Activated CD8-positive, alpha-beta T cell treated with anti-CD3 and anti-CD28 coated beads for 36 hours (primary cell): ENCODE results near the gene MICAL2. TPM values are rescaled to one million over a fixed set of nuclear protein-coding genes. Genes with fewer than 3 reads are reported as not detected.

ENCODE experiments used
- ATAC-seq: fragments of 200-7000 bp; cut with Tn5 transposase; one replicate; pipeline ENCODE4 v1.10.0; 2021; ENCODE audit warnings: mild to moderate bottlenecking, moderate library complexity
- CTCF ChIA-PET: fragments of 350-600 bp; sonication (Branson Sonifier 250); formaldehyde crosslinking; loops from one replicate; lab custom pipeline; 2021; ENCODE audit warnings: antibody characterized with exemption; lab: Charles Lee
- POLR2A ChIA-PET: fragments of 350-600 bp; sonication (Branson Sonifier 250); formaldehyde crosslinking; loops from one replicate; lab custom pipeline; 2021; ENCODE audit warnings: antibody characterized with exemption; lab: Charles Lee
- DNase-seq: peaks from one replicate; pipeline ENCODE4 v3.0.0-alpha.2; 2020
- H3K27ac Mint-ChIP-seq: one replicate; pipeline ENCODE4 v1.8.0; 2021; ENCODE audit warnings: mild to moderate bottlenecking, mixed read lengths
- H3K27me3 Mint-ChIP-seq: one replicate; pipeline ENCODE4 v1.8.0; 2021; ENCODE audit warnings: mixed read lengths
- H3K36me3 Mint-ChIP-seq: one replicate; pipeline ENCODE4 v1.8.0; 2021; ENCODE audit warnings: low read depth, mixed read lengths
- H3K4me1 Mint-ChIP-seq: one replicate; pipeline ENCODE4 v1.8.0; 2021; ENCODE audit warnings: low read depth, mixed read lengths
- H3K4me3 Mint-ChIP-seq: one replicate; pipeline ENCODE4 v1.8.0; 2021; ENCODE audit warnings: mild to moderate bottlenecking, moderate library complexity, mixed read lengths
- H3K9me3 Mint-ChIP-seq: one replicate; pipeline ENCODE4 v1.8.0; 2021; ENCODE audit warnings: mixed read lengths
- CTCF ChIP-seq: fragments of 200-600 bp; IDR thresholded peaks from one replicate; pipeline ENCODE4 v1.8.0; 2022; ENCODE audit warnings: antibody characterized with exemption, mild to moderate bottlenecking
- intact Hi-C: fragments of 100-400 bp; cut with micrococcal nuclease; formaldehyde crosslinking; loops from one replicate; pipeline ENCODE4 v1.10.0; 2022
- total RNA-seq, 2 experiments: library from RNA; stranded (reverse); gene quantifications; one replicate each; pipeline ENCODE4 v1.2.3, GENCODE V29; 2021

The MICAL2 gene
- total RNA-seq, 2 experiments from 2014 or later: 99.8 to 105 TPM

- H3K27ac Mint-ChIP-seq: no peak overlapping the region
These were observed 152.8 kb downstream of the MICAL2 start for GRCh38 chr11:12263141-12263693.

GRCh38 chr11:12264361-12264760 is 154.0 kb downstream of the MICAL2 start:
- CTCF ChIA-PET: interaction anchor here (2.8 kb wide), 1 partner anchor 18 kb away, joined by 13 read pairs; no protein-coding TSS in a partner anchor
- Mint-ChIP-seq H3K4me1 (no peaks in the 10 kb centered on the region), H3K27ac (no peak overlapping the region), H3K9me3 (no peaks in the 10 kb centered on the region), H3K4me3 (no peak overlapping the region), H3K36me3 (peaks cover 7% of the 10 kb centered on the region), H3K27me3 (no peaks in the 10 kb centered on the region)
- DNase-seq: no peak
- intact Hi-C loops: no loop called here
- ATAC-seq: no peak
- POLR2A ChIA-PET: no interaction called here
- TF ChIP-seq CTCF: no peak

More at GRCh38 chr11:12263141-12263693, 152.8 kb downstream of the MICAL2 start:
- Mint-ChIP-seq H3K36me3 (peaks cover 13% of the 10 kb centered on the region), H3K27me3 (no peaks in the 10 kb centered on the region), H3K4me3 (no peak overlapping the region), H3K4me1 (no peaks in the 10 kb centered on the region), H3K9me3 (no peaks in the 10 kb centered on the region)
- TF ChIP-seq CTCF: no peak
- ATAC-seq (no peak), DNase-seq (no peak)
- intact Hi-C loops: no loop called here
- ChIA-PET CTCF (interaction anchor here (0.7 to 2.8 kb wide), 5 partner anchors 19 to 219 kb away, joined by 3 to 13 read pairs (median 3); no protein-coding TSS in a partner anchor), POLR2A (no interaction called here)

- H3K27me3 Mint-ChIP-seq: no peaks in the 10 kb centered on the region
- TF ChIP-seq CTCF: no peak
- H3K27ac Mint-ChIP-seq: no peak overlapping the region
- no peak overlapping the region for H3K4me3 Mint-ChIP-seq
- no peaks in the 10 kb centered on the region for H3K9me3 Mint-ChIP-seq
- CTCF ChIA-PET: interaction anchor here (0.7 to 1.1 kb wide), 2 partner anchors 16 to 222 kb away, joined by 3 read pairs; no protein-coding TSS in a partner anchor
- no peak for DNase-seq
- intact Hi-C loops: no loop called here
- H3K4me1 Mint-ChIP-seq: no peaks in the 10 kb centered on the region
- POLR2A ChIA-PET: no interaction called here
- peaks cover 3% of the 10 kb centered on the region for H3K36me3 Mint-ChIP-seq
- ATAC-seq: no peak
These were observed 155.7 kb downstream of the MICAL2 start for GRCh38 chr11:12266132-12266531.

- no peak for ATAC-seq
- Mint-ChIP-seq H3K9me3 (no peaks in the 10 kb centered on the region), H3K27me3 (no peaks in the 10 kb centered on the region), H3K4me3 (no peak overlapping the region), H3K27ac (no peak overlapping the region), H3K36me3 (peaks cover 1% of the 10 kb centered on the region), H3K4me1 (no peaks in the 10 kb centered on the region)
- DNase-seq: no peak
- ChIA-PET CTCF (interaction anchor here (1.1 to 1.3 kb wide), 2 partner anchors 219 to 223 kb away, joined by 3 to 4 read pairs; no protein-coding TSS in a partner anchor), POLR2A (no interaction called here)
- intact Hi-C loops: no loop called here
- no peak for TF ChIP-seq CTCF
These were observed 156.6 kb downstream of the MICAL2 start for GRCh38 chr11:12266943-12267342.

GRCh38 chr11:12267921-12268320 is 157.5 kb downstream of the MICAL2 start:
- TF ChIP-seq CTCF: no peak
- Mint-ChIP-seq H3K27me3 (no peaks in the 10 kb centered on the region), H3K9me3 (no peaks in the 10 kb centered on the region), H3K27ac (no peak overlapping the region), H3K4me3 (no peak overlapping the region), H3K36me3 (no peaks in the 10 kb centered on the region), H3K4me1 (no peaks in the 10 kb centered on the region)
- ChIA-PET CTCF (interaction anchor here (0.7 to 1.6 kb wide), 3 partner anchors 13 to 220 kb away, joined by 4 read pairs; no protein-coding TSS in a partner anchor), POLR2A (no interaction called here)
- intact Hi-C loops: no loop called here
- DNase-seq (no peak), ATAC-seq (no peak)
